ENCODE measurements around the gene RP2.

Gene RP2

DNA sequence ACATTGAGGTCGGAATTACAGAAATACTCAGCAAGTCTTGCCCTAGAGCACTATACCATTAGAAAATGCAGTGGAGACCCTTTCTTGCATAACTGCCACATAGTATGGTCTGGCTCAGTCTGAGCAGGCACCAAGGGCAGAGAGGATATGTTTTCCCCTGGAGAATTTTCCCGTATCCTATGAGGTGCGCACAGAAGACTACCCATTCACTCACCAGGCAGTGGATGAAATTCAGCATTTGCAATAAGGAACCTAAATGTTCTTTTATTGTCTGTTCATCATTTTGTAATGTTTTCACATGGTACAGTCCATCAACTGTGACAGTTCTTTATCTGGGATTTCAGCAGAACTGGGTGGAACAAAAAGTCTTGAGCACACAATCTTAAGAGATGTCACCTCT lies 90.9 kb downstream of the RP2 start:
- no peak for DNase-seq

DNA sequence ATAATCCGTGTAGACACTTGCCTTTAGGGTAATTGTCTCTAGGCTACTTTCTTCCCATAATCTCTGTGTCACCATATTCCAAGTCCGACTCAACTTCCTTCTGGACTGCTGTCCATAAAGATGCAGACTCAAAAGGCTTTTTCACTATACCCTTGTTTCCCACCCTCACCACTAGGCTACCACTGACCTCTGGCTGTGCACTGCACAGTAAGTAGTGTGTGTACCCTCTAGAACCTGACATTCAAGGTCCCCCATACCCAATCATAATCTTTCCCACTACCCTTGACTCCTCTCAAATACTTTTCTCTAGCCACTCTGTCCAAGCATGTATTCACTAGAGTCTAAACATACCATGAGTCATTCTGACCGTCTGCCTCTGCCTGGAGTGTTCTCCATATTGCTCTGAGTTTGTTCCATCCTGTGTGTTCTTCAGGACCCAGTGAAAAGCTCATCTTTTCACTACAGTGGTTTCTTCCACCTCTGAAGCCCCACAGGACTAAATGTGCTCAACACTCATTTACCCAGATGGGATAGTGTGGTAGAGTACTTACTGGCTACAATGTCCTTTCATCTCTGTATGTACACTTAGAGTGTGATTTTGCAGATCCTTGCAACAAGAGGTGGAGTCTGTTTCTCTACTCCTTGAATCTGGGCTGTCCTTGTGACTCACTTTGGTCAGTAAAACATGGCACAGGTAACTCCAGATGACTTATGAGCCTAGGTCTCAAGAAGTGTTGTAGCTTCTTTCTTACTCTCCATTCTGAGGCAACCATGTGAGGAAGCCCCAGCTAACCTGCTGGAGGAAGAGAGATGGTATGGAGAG lies 92.8 kb downstream of the RP2 start:
- DNase-seq = no peak
